Astrocyte of the cerebellum (primary cell): Measurements from ENCODE around the gene MTTP.
"Not testable (repeated sequence)": the region's sequence is repeated elsewhere in the genome, so short reads cannot be mapped to it uniquely, and the experiment has no call there.

Source experiments
- DNase-seq: peaks from one replicate; pipeline ENCODE4 v3.0.0-alpha.2; 2011; ENCODE audit warnings: low read depth
- H3K4me3 ChIP-seq: 2 replicates; pipeline ENCODE4 v1.5.1; 2011; ENCODE audit warnings: mild to moderate bottlenecking, low read depth, low read length, moderate library complexity
- CTCF ChIP-seq: IDR thresholded peaks from 2 replicates; pipeline ENCODE4 v1.5.1; 2012; ENCODE audit warnings: low read length, low read depth, moderate library complexity, mild to moderate bottlenecking; ENCODE audit errors: missing control alignments
- in situ Hi-C: cut with HindIII; loops from 2 replicates; pipeline ENCODE4 v1.10.0; 2017; ENCODE audit warnings: low sequenced_read_pairs

The MTTP gene

GRCh38 chr4:99574530-99575324 lies at the start of gene MTTP:
Gene MTTP (plus strand): TSS chr4:99574824. CDS start chr4:99574910, 86 bp downstream.
- no peak for DNase-seq
- in situ Hi-C loops, result no loop called here
- TF ChIP-seq CTCF, result no peak
- no peak within 1 kb of the TSS for H3K4me3 ChIP-seq

- no peak for TF ChIP-seq CTCF
- no peak for DNase-seq
- in situ Hi-C loops, result no loop called here
- H3K4me3 ChIP-seq, result no peak overlapping the region
These were observed 45.4 kb upstream of the MTTP start for GRCh38 chr4:99529228-99529627.

GRCh38 chr4:99529956-99530355 lies 44.7 kb upstream of the MTTP start:
- no peak overlapping the region for H3K4me3 ChIP-seq
- no peak for TF ChIP-seq CTCF
- DNase-seq, result no peak
- in situ Hi-C loops, result no loop called here

GRCh38 chr4:99534699-99535098 lies 39.9 kb upstream of the MTTP start:
- DNase-seq, H3K4me3 ChIP-seq, in situ Hi-C loops: not testable (repeated sequence)

- H3K4me3 ChIP-seq, result no peak overlapping the region
- in situ Hi-C loops, result no loop called here
- TF ChIP-seq CTCF, result no peak
- no peak for DNase-seq
These were observed 38.4 kb upstream of the MTTP start for GRCh38 chr4:99536271-99536670.

GRCh38 chr4:99536848-99537247 lies 37.8 kb upstream of the MTTP start:
- no peak overlapping the region for H3K4me3 ChIP-seq
- in situ Hi-C loops, result no loop called here
- DNase-seq, result no peak
- no peak for TF ChIP-seq CTCF

GRCh38 chr4:99537674-99538073 lies 37.0 kb upstream of the MTTP start:
- TF ChIP-seq CTCF, result no peak
- DNase-seq, result no peak
- no peak overlapping the region for H3K4me3 ChIP-seq
- in situ Hi-C loops, result no loop called here
